NCI-H526 (cell line): ENCODE data around the gene BTRC.
A peak's percentile ranks its signal among the peaks of the same experiment; 100 is the strongest.

Experiments
- DNase-seq, 2 experiments: peaks; one replicate each; lab custom pipeline; 2025; lab: John Stamatoyannopoulos, UW

Gene BTRC

DNA sequence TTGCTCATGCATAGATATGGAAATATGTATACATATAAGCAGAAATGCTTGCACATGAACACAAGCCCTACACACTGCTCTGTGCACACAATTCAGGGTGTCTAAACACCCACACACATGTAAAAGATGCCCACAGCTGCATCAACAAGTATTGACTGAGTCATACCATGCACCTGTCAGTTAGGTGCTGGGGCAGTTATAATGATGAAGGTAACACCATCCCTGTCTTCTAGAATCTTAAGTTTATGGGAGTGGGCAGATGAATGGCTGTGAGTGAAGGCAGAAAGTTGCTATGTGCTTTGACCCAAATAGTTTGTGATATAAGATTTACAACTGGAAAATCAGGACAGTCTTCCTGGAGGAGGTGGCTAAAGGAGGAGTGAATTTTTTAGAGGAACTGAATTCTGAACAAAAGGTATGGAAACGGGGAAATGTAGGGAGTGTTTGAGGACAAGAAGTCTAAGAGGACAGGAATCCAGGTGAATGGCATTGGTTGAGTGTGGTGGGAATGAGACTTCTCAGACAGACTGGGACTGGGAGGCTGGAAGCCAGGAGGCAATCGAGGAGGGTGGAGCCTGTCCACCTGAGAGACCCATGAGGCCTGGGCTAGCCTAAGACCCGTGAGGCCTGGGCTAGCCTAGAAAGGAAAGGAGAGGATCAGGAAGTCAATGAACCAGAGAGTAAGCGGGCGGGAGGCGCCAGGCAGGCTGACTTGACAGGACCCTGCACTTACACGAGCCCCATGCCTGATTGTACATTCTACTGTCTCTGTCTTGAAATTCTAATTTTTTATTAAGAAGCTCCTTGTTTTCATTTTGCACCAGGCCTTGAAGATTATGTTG lies 213.4 kb downstream of the BTRC start:
- no peak for DNase-seq

DNA sequence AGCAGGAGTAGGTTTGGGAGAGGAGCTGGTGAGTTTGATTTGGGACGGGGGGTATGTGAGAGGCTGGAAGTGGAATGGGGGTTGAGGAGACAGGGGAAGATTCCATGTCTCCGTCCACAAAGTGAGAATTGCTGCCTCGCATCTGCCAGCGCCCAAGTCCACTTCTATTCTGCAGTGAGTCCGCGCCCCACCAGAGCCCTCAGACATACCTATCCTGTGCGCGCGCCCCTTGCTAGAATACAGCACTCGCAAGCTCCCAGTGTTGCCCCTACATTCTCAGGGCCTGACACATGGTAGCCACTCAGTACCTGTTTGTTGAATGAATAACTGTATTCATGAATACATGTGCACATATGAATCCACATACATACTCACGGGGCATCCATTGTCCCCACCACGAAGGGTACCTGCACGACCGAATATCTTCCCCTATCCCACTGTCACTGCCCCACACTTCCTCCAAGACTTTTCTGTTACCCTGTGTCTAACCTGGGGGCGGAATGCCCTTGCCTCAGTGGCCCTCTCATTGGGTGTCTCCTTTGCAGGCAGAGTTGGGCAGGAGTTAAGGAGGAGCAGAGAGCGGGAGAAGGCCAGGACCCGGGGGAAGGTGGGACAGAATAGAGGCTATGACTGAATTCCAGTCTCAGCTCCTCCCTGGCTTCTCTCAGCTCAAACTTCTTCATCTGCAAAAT lies 214.2 kb downstream of the BTRC start:
- no peak for DNase-seq

DNA sequence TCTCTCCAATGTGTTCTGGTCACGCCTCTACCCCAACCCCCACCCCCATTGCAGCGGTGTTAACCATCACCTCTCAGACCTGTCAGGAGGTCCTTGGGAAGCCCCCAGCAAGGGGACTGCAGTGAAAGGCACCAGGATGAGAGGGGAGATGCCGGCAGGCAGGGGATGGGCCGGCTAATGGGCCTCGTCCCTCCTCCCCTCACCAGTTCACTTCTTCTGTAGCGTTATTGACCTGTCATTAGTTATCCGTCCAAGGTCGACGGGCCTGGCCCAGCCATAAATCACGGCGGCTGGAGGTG lies 215.3 kb downstream of the BTRC start:
- peak in 1 of 2 experiments; percentile 42 for DNase-seq

DNA sequence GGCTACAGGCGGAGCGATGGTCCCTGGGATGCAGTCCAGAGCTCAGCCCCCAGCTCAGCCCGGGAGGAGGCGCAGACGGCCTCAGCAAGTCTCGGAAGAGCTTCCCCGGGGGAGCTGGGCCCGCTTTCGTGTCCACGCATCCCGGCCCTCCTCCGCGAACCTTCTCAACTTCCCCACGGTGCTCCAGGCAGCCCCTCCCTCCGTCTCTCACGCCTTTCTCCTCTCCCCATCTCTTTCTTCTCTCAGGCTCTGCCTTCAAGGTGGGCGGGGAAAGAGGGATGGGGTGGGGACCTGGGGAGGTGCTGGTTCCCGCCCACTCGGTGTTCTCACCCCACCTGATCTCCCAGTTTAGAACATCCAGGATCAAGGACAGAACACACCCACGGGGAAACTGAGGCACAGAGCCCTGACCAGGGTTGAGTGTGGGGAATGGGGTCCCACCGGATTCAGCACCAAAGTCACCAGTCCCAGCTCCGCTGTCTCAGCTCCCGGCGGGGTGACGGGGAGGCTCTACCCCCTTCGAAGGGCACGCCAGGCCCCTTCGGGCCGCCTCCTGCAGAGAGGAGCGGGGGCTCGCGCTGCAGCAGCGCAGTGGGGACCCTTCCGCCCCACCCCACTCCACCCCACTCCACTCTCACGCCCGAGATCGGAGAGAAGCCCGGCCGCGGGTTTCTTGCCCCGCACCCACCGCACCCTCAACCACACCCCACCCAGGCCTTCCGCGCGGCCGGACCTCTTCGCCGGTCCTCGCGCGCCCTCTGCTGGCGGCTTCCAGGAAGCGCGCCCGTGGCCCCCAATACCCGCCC lies 215.9 kb downstream of the BTRC start:
- DNase-seq: peak in 1 of 2 experiments; percentile 63

DNA sequence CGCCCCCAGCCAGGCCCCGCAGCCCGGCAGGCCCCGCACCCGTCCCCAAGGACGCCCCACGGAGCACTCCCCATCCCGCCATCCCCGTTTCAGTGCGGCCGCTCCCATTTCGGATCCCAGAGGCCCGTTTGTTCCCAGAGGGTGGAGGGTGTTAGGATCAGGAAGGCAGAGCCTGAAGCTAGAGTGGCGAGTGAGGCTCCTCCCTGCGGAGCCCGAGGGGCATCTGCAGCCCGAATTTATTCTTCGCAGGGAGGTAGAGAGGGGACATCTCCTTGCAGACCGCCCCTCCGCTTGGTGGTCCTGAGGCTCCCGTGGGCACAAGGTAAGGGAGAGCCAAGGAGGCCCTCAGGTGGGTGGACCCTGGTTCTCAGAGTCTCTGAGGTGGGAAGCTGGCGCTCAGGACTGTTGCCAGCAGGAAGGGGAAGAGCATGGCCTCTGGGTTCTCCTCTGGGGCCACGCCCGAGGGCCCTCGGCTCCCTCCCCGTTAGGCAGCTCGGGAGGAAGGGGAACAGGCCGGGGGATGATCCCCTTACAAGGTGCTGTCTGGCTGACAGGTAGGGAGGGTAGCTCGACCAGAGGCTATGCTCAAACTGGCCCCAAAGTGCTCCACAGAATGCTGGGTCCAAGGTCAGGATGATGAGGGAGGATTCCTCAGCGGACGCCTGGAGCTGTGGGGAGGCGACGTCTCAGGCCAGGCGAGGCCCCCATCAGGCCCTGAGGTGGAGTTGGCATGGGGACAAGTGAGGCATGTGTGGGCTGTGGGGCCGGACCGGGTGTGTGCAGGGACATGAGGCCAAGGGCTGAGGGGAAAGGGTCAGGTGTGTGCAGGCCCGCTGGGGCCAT lies 216.7 kb downstream of the BTRC start:
- peak in 1 of 2 experiments; percentile 54 for DNase-seq

DNA sequence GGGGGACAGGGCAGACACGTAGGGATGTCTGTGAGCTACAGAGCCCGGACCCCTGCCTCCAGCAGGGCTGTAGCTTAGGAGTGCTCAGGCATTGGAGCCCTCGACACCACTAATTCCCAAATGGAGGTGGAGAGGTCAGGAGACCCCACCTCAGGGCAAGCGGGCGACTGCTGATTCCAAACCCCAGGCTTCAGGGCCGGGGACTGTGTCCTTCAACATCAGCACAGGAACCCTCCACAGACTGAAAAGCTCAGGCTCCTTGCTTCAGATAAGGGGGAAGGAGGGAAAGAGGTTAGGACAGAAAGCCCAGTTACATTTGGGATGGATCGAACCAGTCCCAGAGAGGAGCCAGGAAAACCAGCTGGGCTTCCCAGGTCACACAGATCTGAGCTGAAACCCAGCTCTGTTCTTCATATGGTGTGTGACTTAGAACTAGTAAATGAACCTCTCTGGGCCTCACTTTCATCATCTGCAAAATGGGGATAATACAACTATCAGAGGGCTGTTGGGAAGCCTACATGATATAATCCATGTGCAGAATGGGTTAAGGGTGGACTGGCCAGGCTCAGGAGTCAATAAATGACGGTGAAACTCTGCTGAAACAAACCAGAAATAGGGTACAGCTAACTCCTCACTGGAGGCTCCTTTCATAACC lies 217.4 kb downstream of the BTRC start:
- no peak for DNase-seq

DNA sequence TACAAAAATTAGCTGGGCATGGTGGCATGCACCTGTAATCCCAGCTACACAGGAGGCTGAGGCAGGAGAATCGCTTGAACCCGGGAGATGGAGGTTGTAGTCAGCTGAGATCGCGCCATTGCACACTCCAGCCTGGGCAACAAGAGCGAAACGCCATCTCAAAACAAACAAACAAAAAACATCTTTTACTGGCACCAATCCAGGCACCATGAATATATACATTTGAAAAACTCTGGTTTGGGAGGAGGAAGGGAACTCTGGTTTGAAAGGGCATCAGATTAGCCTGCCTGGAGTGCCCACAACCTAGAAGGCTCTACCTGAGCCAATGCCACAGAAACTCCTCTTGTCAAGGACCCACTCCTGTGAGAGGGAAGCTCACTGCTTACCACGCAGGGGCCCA lies 218.2 kb downstream of the BTRC start:
- no peak for DNase-seq

DNA sequence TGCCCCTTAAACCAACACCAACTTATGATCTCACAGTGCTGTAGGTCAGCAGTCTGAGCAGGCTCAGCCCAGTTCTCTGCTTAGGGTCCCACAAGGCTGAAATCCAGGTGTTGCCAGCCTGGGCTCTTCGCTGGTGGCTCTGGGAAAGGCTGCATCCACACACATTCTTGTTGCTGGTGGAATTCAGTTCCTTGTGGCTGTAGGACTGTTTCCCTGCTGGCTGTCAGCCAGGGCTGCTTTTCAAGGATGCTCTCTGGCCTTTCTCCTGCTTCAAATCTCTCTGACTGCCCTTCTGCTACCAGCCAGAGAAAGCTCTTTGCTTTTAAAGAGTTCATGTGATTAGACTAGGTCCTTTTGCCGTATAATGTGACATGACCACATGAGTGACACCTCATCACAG lies 218.8 kb downstream of the BTRC start:
- DNase-seq: no peak

DNA sequence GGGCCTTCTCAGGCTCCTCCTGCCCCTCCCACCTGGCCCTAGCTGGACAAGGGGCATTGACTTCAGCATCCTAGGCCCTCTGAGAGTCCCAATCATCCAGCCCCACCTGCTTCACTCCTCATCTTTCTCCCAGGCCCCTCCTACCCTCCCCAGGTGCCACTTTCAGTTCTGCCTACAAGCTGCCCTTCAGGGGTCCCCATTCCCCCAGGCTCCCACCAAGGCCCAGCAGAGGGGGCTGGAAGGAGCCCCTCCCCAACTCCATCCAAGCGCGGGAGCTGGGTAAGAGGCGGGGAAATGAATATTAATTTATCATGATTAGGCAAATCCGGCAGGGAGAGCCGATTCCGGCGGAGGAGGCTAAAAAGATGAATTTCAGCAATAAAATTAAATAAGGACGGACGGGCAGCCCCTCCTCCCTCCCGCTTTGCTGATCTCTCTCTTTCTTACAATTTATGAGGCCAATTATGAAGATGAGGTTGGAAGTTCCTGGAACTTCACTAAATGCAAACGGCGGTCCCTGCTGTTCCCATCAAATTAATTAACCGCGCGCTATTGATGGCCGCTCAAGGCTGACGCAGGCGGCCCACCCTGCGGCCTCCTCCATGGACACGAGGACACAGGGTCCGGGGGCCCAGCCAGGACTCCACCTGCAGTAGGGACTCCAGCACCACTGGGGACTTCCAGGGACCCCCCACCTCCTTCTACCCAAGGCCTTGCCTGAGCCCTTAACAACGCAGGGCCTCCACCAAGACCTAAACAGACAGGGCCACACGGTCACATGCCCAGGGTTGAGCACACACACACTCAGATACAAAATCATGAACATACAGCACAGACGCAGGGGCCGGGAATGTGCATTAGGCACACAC lies 220.2 kb downstream of the BTRC start:
- DNase-seq: no peak

DNA sequence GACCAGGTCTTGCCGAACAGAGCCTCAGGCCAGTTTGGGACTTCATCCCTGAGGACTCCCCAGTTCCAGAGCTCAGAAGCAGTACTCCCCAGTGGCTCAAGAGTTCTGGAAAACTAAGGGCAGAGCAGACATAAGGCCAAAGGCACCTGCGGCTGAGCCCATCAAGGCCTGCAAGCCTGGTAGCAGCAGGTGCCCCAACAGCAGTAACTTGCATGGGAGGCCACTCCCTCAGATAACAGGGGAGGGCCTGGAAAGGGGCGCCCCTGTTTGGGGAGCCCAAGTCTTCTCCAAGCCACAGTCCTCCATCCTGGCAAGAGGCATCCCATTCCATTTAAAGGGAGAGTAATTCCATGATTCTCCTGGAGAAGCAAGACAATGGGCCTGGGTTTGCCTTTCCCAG lies 221.1 kb downstream of the BTRC start:
- DNase-seq: no peak

DNA sequence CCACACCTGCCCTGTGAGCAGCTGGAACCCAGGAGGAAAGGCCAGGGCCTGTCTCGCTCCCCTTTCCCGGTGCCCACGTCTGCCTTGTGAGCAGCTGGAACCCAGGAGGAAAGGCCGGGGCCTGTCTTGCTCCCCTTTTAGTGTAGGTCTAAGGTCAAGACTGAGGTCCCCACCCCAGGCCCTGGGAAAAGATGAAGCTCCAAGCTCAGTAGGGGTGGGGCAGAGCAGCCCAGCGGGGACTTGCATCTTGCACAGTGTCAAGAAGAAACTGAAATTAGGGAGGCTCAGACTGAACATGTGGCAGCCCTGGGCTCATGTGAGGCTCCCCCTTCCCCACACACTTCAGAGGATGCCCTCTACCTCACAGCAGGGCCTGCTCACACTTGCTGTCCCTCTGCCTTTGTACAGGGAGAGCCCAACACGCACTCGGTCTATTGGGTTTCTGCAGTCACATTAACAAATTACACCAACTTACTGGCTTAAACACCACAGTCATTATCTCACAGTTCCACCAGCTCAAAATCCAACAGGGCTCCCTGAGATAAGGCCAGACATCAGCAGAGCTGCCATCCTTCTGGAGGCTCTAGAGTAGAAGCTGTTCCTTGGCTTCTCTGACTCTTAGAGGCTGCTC lies 221.7 kb downstream of the BTRC start:
- no peak for DNase-seq

DNA sequence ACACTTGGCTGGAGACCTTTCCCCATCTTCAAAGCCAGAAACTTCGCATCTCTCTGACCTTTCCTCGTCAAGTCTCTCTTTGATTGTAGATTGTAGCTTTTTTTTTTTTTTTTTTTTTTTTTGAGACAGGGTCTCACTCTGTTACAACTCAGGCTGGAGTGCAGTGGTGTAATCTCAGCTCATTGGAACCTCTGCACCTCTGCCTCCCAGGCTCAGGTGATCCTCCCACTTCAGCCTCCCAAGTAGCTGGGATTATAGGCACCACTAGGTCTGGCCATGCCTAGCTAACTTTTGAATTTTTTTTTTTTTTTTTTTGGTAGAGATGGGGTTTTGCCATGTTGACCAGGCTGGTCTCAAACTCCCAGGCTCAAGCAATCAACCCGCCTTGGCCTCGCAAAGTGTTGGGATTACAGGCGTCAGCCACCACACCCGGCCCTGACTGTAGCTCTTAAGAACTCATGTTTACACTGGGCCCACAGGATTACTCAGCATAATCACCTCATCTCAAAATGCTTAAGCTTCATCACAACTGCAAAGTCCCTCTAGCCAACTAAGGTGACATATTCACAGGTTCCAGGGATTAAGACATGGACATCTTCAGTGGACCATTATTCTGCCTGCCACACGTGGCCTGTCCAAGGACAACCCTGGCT lies 222.4 kb downstream of the BTRC start:
- DNase-seq: no peak

DNA sequence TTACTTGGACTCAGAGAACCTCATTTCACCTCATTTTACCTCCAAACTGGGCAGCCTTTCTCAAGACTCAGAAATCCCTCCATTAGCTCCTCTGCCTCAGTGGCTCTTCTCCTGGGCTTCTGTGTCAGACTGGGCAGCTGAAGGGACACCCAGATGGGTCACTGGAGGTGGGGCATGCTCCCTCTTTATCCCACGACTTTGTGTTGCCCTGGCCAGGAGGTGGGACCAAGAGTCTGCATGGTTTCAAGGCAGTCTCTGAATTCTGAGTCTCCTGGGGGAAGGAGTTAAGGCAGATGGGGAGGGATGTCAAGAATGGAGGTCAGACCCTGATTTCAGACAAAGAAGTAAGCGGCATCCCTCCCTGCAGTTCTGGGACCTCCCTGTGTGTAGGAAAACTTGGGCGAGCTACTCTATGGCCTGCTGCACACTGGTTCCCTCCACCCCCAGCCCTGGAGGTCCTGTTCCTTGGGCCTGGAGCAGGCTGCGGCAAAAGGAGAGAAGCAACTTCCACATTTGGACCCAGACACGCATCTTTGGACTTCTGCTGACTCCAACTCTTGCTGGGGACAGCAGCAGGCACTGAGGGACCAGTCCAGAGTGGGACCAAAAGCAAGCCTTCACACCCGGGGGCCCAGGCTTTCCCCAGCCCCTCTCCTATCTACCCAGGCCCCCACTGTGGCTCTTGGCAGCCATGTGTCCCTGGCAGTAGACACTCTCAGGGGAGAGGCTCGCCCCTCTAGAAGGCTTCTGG lies 223.3 kb downstream of the BTRC start:
- DNase-seq: no peak

DNA sequence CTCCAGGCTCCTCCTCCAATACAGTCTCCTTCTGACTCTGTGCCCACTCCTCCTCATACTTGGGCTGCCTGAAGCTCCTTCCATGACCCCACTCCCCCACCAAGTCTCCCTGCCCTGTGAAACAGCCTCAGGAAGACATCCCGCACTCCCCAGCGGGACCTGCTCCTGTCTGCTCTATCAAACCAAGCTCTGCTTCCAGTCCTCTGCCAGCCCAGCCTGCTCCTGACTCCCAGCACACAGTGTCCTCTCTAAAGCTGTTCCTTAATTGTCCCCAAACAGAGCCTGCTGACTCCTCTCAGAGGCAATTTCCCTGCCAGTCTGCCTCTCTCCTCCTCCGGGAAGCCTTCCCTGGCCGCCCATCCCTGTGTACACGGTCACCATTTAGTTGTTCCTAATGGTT lies 224.2 kb downstream of the BTRC start:
- no peak for DNase-seq

DNA sequence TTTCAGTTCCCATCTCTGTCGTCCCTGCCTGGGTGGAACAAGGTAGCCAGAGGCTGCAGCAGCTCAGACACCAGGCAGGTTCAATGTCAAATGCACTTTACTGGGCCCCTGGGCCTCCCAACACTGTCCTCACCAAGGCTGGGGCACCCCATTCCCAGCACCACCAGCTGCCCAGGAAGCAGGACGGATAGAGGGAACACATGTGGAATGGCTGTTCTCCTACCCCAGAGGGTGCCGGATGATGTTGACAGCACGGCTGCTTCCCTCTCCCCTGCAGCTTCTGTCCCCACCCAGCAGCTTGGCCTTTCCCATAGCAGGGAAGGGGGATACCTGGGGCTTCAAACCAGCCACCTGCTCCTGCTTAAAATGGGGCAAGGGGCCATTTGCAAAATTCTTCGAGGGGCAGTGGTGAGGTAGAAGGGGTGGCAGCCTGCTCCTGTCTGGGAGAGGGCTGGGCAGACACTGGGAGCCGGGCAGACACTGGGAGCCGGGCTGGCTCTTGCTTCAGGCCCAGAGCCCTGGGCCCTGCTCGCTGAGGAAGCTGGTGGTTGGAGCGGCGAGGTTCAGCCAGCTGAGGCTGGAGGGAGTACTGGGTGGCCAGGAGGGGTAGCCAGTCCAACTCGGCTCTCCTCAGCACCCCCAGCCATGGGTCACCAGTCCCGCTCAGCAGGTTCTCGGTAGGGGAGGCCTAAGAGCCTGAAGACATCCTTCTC lies 225.0 kb downstream of the BTRC start:
- DNase-seq: no peak

DNA sequence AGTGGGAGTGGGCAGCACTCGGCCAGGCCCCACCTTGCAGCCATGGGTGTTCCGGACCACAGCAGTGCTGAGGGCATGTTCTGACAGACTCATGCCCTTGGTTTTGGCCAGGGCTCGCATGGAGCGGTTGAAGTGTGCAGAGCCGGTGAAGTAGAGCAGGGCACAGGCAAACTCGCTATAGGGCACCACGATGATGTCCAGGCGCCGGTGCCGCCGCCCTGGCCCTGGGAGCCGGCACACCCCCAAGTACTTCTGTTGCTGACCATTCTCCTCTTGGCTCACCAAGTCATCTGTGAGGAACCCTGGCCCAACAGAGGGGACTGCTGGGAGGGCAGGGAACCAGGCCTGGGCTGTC lies 225.5 kb downstream of the BTRC start:
- DNase-seq: no peak

DNA sequence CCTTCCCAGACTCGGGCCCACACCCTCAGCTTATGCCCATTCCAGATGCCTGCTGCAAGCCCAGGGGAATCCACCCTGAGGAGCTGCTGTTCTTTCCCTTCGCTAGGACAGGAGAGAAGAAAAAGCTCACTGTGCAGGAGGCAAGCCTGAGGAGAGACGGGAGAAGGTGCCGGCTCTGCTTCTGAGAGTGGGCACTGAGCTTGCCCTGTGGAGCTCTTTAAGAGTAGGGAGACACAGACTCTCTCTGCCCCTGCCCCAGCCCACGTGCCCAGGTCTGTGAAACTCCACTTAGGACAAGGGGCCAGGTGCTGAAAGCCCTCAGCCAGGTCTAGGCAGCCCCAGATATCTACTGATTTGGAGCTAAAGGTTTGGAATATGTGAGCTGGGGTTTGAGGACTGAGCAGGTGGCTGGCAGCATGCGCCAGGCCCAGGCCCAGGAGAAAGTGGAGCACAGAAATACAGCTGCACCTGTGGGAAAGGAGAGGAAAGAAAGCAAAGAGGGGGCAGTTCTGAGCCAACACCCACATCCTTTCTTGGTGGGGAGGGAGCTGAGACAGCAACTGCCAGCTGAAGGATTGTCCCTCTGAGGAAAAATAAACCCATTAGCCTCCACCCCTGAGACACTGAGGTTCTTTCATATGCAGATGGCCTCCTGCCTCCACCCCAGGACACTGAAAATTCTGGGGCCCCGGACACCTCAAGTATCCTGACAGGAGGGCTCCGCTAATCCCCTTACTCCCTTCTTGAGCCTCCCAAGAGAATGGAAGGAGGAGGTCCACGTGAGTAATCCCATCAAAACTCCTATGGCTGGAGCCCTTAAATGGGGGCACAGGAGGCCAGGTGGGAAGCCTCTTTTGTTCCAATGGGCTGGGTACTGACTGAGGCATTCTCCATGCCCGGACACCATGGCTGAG lies 226.8 kb downstream of the BTRC start:
- no peak for DNase-seq
